Endometrium (tissue), 2 donors: Measurements from ENCODE around the gene TM4SF5.

Experiments
- FAIRE-seq: peaks from 2 replicates; lab custom pipeline; 2012; peaks lifted over from hg19 to GRCh38; lab: Jason Lieb, UNC
- donor health status: control.
- donor health status: control.

The TM4SF5 gene

GRCh38 chr17:4748686-4749085 lies 23.0 kb upstream of the TM4SF5 start:
- FAIRE-seq = no peak

- FAIRE-seq = no peak
Observed at GRCh38 chr17:4750606-4751005, 21.1 kb upstream of the TM4SF5 start.

- no peak for FAIRE-seq
Observed at GRCh38 chr17:4751932-4752331, 19.8 kb upstream of the TM4SF5 start.

GRCh38 chr17:4753392-4753791 lies 18.3 kb upstream of the TM4SF5 start:
- no peak for FAIRE-seq

GRCh38 chr17:4759776-4760236 lies 11.9 kb upstream of the TM4SF5 start:
- FAIRE-seq = no peak

- no peak for FAIRE-seq
Observed at GRCh38 chr17:4764595-4764994, 7.1 kb upstream of the TM4SF5 start.

GRCh38 chr17:4766201-4766600 lies 5.5 kb upstream of the TM4SF5 start:
- FAIRE-seq = no peak

GRCh38 chr17:4766723-4767122 lies 5.0 kb upstream of the TM4SF5 start:
- FAIRE-seq = no peak

- FAIRE-seq = no peak
Observed at GRCh38 chr17:4768298-4768697, 3.4 kb upstream of the TM4SF5 start.

- FAIRE-seq = no peak
Observed at GRCh38 chr17:4769628-4770027, 2.1 kb upstream of the TM4SF5 start.

- FAIRE-seq = no peak
Observed at GRCh38 chr17:4772235-4772613, 538 bp downstream of the TM4SF5 start.

GRCh38 chr17:4777969-4778760 lies 6.5 kb downstream of the TM4SF5 start:
- no peak for FAIRE-seq

GRCh38 chr17:4780325-4780955 lies 8.8 kb downstream of the TM4SF5 start:
- FAIRE-seq = no peak

GRCh38 chr17:4782652-4783051 lies 11.0 kb downstream of the TM4SF5 start:
- no peak for FAIRE-seq

GRCh38 chr17:4785311-4786105 lies 13.8 kb downstream of the TM4SF5 start:
- no peak for FAIRE-seq

GRCh38 chr17:4786106-4786511 lies 14.4 kb downstream of the TM4SF5 start, which contains the start of gene VMO1:
Gene VMO1, minus strand, starts transcription at chr17:4786364. Its CDS starts 12 bp downstream, at chr17:4786352.
- no peak for FAIRE-seq

GRCh38 chr17:4786516-4786915 lies 14.8 kb downstream of the TM4SF5 start:
- no peak for FAIRE-seq

- no peak for FAIRE-seq
Observed at GRCh38 chr17:4788159-4788806, 16.6 kb downstream of the TM4SF5 start.

GRCh38 chr17:4788807-4789700 lies 17.4 kb downstream of the TM4SF5 start, which contains the start of gene GLTPD2:
Gene GLTPD2, plus strand, starts transcription at chr17:4788964. Its CDS starts 48 bp downstream, at chr17:4789012.
- FAIRE-seq = no peak

- FAIRE-seq = no peak
Observed at GRCh38 chr17:4789701-4789950, 17.9 kb downstream of the TM4SF5 start.

- FAIRE-seq = no peak
Observed at GRCh38 chr17:4789951-4790704, 18.4 kb downstream of the TM4SF5 start.
